ENCODE measurements around the gene IKZF3.

DNA sequence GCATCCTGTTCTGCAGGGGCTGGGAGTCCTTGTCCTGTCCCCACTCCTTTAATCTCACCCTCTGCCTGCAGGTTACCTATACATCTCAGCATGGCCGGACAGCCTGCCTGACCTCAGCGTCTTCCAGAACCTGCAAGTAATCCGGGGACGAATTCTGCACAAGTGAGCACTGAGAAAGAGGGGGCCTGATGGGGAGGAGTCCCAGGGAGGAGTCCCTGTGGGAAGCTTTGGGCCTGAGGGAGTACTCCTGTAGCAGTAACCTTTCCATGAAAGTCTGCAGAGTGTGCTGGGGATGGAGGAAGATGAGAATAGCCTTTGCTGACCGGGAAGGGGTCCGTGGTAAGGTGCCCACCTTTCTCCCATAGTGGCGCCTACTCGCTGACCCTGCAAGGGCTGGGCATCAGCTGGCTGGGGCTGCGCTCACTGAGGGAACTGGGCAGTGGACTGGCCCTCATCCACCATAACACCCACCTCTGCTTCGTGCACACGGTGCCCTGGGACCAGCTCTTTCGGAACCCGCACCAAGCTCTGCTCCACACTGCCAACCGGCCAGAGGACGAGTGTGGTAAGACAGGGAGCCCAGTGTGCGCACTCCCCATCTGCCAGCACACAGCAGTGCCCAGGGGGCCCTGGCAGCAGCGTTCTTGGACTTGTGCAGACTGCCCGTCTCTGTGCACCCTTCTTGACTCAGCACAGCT is 148.6 kb downstream of the IKZF3 start:
- TF ChIP-seq, protein P1, sequence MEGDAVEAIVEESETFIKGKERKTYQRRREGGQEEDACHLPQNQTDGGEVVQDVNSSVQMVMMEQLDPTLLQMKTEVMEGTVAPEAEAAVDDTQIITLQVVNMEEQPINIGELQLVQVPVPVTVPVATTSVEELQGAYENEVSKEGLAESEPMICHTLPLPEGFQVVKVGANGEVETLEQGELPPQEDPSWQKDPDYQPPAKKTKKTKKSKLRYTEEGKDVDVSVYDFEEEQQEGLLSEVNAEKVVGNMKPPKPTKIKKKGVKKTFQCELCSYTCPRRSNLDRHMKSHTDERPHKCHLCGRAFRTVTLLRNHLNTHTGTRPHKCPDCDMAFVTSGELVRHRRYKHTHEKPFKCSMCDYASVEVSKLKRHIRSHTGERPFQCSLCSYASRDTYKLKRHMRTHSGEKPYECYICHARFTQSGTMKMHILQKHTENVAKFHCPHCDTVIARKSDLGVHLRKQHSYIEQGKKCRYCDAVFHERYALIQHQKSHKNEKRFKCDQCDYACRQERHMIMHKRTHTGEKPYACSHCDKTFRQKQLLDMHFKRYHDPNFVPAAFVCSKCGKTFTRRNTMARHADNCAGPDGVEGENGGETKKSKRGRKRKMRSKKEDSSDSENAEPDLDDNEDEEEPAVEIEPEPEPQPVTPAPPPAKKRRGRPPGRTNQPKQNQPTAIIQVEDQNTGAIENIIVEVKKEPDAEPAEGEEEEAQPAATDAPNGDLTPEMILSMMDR (IDR thresholded peaks at IDR 0.05), result no peak
- TF ChIP-seq EP300 (IDR thresholded peaks at IDR 0.05), result no peak
